Activated CD8-positive, alpha-beta memory T cell treated with anti-CD3 and anti-CD28 coated beads for 36 hours (primary cell): ENCODE results near the gene DAAM1. TPM values are rescaled to one million over a fixed set of nuclear protein-coding genes. Genes with fewer than 3 reads are reported as not detected.

ENCODE experiments used
- CTCF ChIA-PET: fragments of 350-600 bp; sonication (Branson Sonifier 250); formaldehyde crosslinking; loops from one replicate; lab custom pipeline; 2021; ENCODE audit warnings: antibody characterized with exemption; lab: Charles Lee
- POLR2A ChIA-PET: fragments of 350-600 bp; sonication (Branson Sonifier 250); formaldehyde crosslinking; loops from one replicate; lab custom pipeline; 2021; ENCODE audit warnings: antibody characterized with exemption; lab: Charles Lee
- total RNA-seq, 2 experiments: library from RNA; stranded (reverse); gene quantifications; one replicate each; pipeline ENCODE4 v1.2.3, GENCODE V29; 2021

Gene DAAM1
- total RNA-seq, 2 experiments from 2014 or later: 9.4 to 9.7 TPM

- POLR2A ChIA-PET: interaction anchor here (0.6 kb wide), 1 partner anchor 21 kb away, joined by 3 read pairs; no protein-coding TSS in a partner anchor
Measured at GRCh38 chr14:59213368-59214315, 25.2 kb downstream of the DAAM1 start.

GRCh38 chr14:59214702-59215302, 26.3 kb downstream of the DAAM1 start:
- POLR2A ChIA-PET: no interaction called here

More at GRCh38 chr14:59213368-59214315, 25.2 kb downstream of the DAAM1 start:
- CTCF ChIA-PET: no interaction called here

GRCh38 chr14:59215322-59215721, 26.9 kb downstream of the DAAM1 start:
- POLR2A ChIA-PET: no interaction called here
- CTCF ChIA-PET: no interaction called here

More at GRCh38 chr14:59214702-59215302, 26.3 kb downstream of the DAAM1 start:
- CTCF ChIA-PET: no interaction called here

GRCh38 chr14:59215757-59216156, 27.3 kb downstream of the DAAM1 start:
- CTCF ChIA-PET: no interaction called here
- POLR2A ChIA-PET: no interaction called here

GRCh38 chr14:59217011-59217410, 28.5 kb downstream of the DAAM1 start:
- CTCF ChIA-PET: no interaction called here

GRCh38 chr14:59221568-59221967, 33.1 kb downstream of the DAAM1 start:
- ChIA-PET POLR2A (no interaction called here), CTCF (interaction anchor here (0.5 kb wide), 1 partner anchor 59 kb away, joined by 3 read pairs; no protein-coding TSS in a partner anchor)

More at GRCh38 chr14:59217011-59217410, 28.5 kb downstream of the DAAM1 start:
- POLR2A ChIA-PET: no interaction called here

- ChIA-PET POLR2A (no interaction called here), CTCF (no interaction called here)
Measured at GRCh38 chr14:59224341-59224740, 35.9 kb downstream of the DAAM1 start.

- CTCF ChIA-PET: no interaction called here
- POLR2A ChIA-PET: no interaction called here
Measured at GRCh38 chr14:59225281-59225680, 36.8 kb downstream of the DAAM1 start.

GRCh38 chr14:59228421-59228820, 40.0 kb downstream of the DAAM1 start:
- ChIA-PET POLR2A (no interaction called here), CTCF (no interaction called here)

GRCh38 chr14:59229653-59230406, 41.4 kb downstream of the DAAM1 start:
- CTCF ChIA-PET: no interaction called here

GRCh38 chr14:59236195-59236594, 47.7 kb downstream of the DAAM1 start:
- ChIA-PET CTCF (no interaction called here), POLR2A (no interaction called here)

More at GRCh38 chr14:59229653-59230406, 41.4 kb downstream of the DAAM1 start:
- POLR2A ChIA-PET: no interaction called here

- ChIA-PET CTCF (no interaction called here), POLR2A (no interaction called here)
Measured at GRCh38 chr14:59238216-59238615, 49.7 kb downstream of the DAAM1 start.

GRCh38 chr14:59239022-59239421, 50.6 kb downstream of the DAAM1 start:
- CTCF ChIA-PET: no interaction called here

GRCh38 chr14:59240356-59240755, 51.9 kb downstream of the DAAM1 start:
- POLR2A ChIA-PET: no interaction called here
- CTCF ChIA-PET: no interaction called here

More at GRCh38 chr14:59239022-59239421, 50.6 kb downstream of the DAAM1 start:
- POLR2A ChIA-PET: no interaction called here

- ChIA-PET POLR2A (no interaction called here), CTCF (no interaction called here)
Measured at GRCh38 chr14:59241121-59241520, 52.7 kb downstream of the DAAM1 start.

GRCh38 chr14:59243174-59243573, 54.7 kb downstream of the DAAM1 start:
- ChIA-PET CTCF (no interaction called here), POLR2A (no interaction called here)

GRCh38 chr14:59244581-59244980, 56.1 kb downstream of the DAAM1 start:
- ChIA-PET CTCF (no interaction called here), POLR2A (no interaction called here)

- ChIA-PET CTCF (no interaction called here), POLR2A (no interaction called here)
Measured at GRCh38 chr14:59245809-59246295, 57.4 kb downstream of the DAAM1 start.

- CTCF ChIA-PET: no interaction called here
- POLR2A ChIA-PET: no interaction called here
Measured at GRCh38 chr14:59246566-59246965, 58.1 kb downstream of the DAAM1 start.
